ENCODE data around the gene CD5L. TPM values are rescaled to one million over a fixed set of nuclear protein-coding genes. Genes with fewer than 3 reads are reported as not detected.

CD5L gene
- total RNA-seq, 6 experiments from 2014 or later: 0.92 to 53.9 (median 10.2) TPM

DNA sequence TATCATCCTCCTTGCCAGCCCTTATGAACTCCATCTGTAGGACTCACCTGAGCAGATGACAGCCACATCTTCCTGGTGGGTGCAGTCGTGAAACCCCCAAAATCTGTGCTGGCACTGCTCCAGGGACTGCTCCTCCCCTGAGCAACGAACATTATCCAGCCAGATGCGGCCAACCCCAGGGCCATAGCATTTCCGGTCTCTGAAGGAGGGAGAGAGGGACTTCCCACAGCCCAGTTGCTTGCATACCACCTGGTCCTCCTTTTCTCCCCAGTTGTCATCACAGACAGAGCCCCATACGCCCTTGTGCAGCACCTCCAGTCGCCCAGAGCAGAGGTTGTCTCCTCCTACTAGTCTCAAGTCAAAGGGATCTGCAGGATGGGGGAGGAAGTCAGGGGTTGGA, 8.5 kb downstream of the CD5L start:
- Histone ChIP-seq H3K4me1 (no peaks in the 10 kb centered on the region), H3K27me3 (no peaks in the 10 kb centered on the region), H3K36me3 (no peaks in the 10 kb centered on the region), H3K4me3 (no peak overlapping the region), H3K9me3 (no peaks in the 10 kb centered on the region), H3K27ac (no peak overlapping the region)
- WGBS (ENCODE audit: insufficient coverage, low coverage, low lambda C conversion rate, missing lambda C conversion rate): 37% methylated on average over 4 of the region's 6 CpGs
- TF ChIP-seq, protein P1, sequence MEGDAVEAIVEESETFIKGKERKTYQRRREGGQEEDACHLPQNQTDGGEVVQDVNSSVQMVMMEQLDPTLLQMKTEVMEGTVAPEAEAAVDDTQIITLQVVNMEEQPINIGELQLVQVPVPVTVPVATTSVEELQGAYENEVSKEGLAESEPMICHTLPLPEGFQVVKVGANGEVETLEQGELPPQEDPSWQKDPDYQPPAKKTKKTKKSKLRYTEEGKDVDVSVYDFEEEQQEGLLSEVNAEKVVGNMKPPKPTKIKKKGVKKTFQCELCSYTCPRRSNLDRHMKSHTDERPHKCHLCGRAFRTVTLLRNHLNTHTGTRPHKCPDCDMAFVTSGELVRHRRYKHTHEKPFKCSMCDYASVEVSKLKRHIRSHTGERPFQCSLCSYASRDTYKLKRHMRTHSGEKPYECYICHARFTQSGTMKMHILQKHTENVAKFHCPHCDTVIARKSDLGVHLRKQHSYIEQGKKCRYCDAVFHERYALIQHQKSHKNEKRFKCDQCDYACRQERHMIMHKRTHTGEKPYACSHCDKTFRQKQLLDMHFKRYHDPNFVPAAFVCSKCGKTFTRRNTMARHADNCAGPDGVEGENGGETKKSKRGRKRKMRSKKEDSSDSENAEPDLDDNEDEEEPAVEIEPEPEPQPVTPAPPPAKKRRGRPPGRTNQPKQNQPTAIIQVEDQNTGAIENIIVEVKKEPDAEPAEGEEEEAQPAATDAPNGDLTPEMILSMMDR (IDR thresholded peaks at IDR 0.05): no peak
- TF ChIP-seq POLR2A (IDR thresholded peaks at IDR 0.05): no peak
- DNase-seq (peak in 1 of 3 donors; percentile 41), ATAC-seq (no peak)
- intact Hi-C loops (cut with DNase I): no loop called here

DNA sequence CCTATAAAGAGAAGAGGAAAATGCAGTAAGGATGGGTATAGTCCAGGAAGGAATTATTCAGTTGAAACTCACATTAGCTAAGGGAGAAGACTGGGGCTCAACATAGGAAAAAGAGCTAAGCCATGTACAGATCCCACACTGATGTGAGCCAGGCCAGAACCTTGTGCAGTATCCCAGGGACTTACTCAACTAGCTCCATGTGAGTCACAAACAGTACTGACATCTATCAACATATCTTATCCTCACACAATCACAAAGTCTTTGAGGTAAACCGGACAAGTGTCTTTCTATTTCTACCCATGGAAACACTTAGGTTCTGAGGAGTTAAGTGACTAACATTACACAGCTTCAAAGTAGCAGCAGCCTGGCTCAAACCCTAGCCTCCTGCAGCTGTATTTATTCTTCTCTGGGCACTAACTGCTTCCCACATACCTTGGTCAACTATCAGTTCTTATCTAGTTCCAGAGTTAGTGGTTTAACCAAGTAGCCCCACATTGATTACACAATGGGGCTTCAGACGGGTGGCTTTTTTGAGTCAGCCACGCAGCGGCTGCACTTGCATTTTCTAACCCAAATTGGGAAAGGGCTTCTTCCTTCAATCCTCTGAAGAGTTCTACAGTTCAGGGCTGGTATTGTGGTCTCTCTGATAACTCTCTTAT, 9.5 kb downstream of the CD5L start:
- Histone ChIP-seq H3K36me3 (no peaks in the 10 kb centered on the region), H3K4me3 (no peak overlapping the region), H3K9me3 (no peaks in the 10 kb centered on the region), H3K27me3 (no peaks in the 10 kb centered on the region), H3K4me1 (no peaks in the 10 kb centered on the region), H3K27ac (no peak overlapping the region)
- ATAC-seq (no peak), DNase-seq (no peak)
- intact Hi-C loops (cut with DNase I): no loop called here
- TF ChIP-seq, protein P1 (IDR thresholded peaks at IDR 0.05): no peak
- TF ChIP-seq POLR2A (IDR thresholded peaks at IDR 0.05): no peak
- WGBS (ENCODE audit: insufficient coverage, low coverage, low lambda C conversion rate, missing lambda C conversion rate): 12% methylated on average over 4 of the region's 4 CpGs

DNA sequence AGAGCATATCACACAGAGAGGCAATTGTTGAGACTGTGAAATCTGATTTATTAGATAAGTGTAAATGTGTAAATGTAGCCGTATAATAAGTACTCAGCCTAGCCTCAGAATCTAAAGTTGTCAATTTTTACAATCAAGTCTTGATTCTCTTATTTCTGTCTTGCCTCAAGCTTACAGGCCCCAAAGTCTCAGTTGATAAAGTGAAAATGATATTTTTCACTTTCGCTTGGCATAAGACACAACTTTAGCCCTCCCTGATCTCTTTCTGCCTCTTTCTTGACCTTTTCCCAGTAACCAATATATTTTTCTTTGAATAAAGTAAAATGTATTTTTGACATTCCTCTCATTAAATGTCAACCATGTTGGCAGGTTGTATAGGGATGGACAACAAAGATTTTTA, 10.7 kb downstream of the CD5L start:
- no peak overlapping the region for H3K4me3 ChIP-seq

DNA sequence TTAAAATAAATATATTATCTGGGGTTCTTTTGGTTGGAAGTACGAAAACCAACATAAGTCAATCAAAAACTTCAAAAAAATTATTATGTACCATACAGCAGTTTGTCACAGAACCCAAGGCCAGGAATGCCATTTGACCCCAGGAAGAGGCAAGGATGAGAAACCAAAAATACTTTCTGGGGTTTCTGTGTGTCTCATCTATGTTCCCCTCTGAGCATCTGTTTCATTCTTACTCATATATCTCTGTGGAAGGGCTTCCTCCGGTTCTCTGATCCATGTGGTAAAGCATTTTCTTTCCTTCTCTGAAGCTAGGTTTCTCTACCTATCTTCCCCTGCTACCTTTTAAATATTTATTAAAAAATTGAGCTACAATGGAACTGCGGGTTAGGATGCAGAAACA, 11.9 kb downstream of the CD5L start:
- DNase-seq: no peak
- no peak for TF ChIP-seq POLR2A (IDR thresholded peaks at IDR 0.05)
- TF ChIP-seq, protein P1 (IDR thresholded peaks at IDR 0.05): no peak
- H3K4me3 ChIP-seq: no peak overlapping the region
- no peaks in the 10 kb centered on the region for H3K9me3 ChIP-seq
- H3K36me3 ChIP-seq: no peaks in the 10 kb centered on the region
- no peaks in the 10 kb centered on the region for H3K4me1 ChIP-seq
- no peaks in the 10 kb centered on the region for H3K27me3 ChIP-seq
- no peak overlapping the region for H3K27ac ChIP-seq
- 51% methylated on average over 3 of the region's 3 CpGs for WGBS (ENCODE audit: insufficient coverage, low coverage, low lambda C conversion rate, missing lambda C conversion rate)
- intact Hi-C loops (cut with DNase I): no loop called here
- no peak for ATAC-seq

More for the DNA sequence above, 10.7 kb downstream of the CD5L start:
- ATAC-seq (no peak), DNase-seq (no peak)
- intact Hi-C loops (cut with DNase I): no loop called here
- no peak overlapping the region for H3K27ac ChIP-seq
- TF ChIP-seq, protein P1 (IDR thresholded peaks at IDR 0.05): no peak
- no peak for TF ChIP-seq POLR2A (IDR thresholded peaks at IDR 0.05)
- H3K9me3 ChIP-seq: no peaks in the 10 kb centered on the region
- no peaks in the 10 kb centered on the region for H3K4me1 ChIP-seq
- no peaks in the 10 kb centered on the region for H3K36me3 ChIP-seq
- WGBS (ENCODE audit: insufficient coverage, low coverage, low lambda C conversion rate, missing lambda C conversion rate): 52% methylated on average over 2 of the region's 2 CpGs
- H3K27me3 ChIP-seq: no peaks in the 10 kb centered on the region

DNA sequence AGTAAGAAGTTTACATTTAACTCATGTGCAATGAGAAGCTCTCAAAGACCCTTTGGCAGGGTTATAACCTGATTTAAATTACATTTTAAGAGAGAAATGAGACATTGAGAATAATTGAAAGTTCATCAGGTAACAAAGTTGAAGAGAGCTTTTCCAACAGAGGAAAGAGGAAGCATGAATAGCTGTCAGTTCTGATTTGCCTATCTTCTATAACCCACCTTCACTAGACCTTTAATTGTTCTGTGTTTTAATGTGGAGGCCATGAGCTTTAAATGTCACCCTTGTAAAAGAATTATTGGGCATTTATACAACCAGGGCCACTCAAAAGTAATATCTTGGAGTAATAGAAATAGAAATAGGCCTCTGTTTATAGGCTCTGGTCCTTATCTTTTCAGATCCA, 12.4 kb downstream of the CD5L start:
- H3K4me1 ChIP-seq: no peaks in the 10 kb centered on the region
- TF ChIP-seq POLR2A (IDR thresholded peaks at IDR 0.05): no peak
- TF ChIP-seq, protein P1 (IDR thresholded peaks at IDR 0.05): no peak
- H3K27me3 ChIP-seq: no peaks in the 10 kb centered on the region
- H3K4me3 ChIP-seq: no peak overlapping the region
- H3K9me3 ChIP-seq: no peaks in the 10 kb centered on the region
- H3K27ac ChIP-seq: no peak overlapping the region
- no peaks in the 10 kb centered on the region for H3K36me3 ChIP-seq
- DNase-seq: no peak
- ATAC-seq: no peak
- intact Hi-C loops (cut with DNase I): no loop called here

Measured in right lobe of liver (tissue), 6 donors.